HepG2 (cell line): ENCODE measurements around the gene SLCO2A1. TPM values are rescaled to one million over a fixed set of nuclear protein-coding genes. Genes with fewer than 3 reads are reported as not detected.

Experiments used
- ATAC-seq: fragments of 200-7000 bp; cut with Tn5 transposase; 3 replicates; pipeline ENCODE4 v1.9.1; 2020; ENCODE audit warnings: mild to moderate bottlenecking, moderate library complexity
- BruUV-seq: library from RNA; stranded (reverse); fragments of 400-500 nt; replicated peaks from 2 replicates; lab custom pipeline; 2021; lab: Mats Ljungman, UMichigan
- CTCF ChIA-PET: fragments of 300-600 bp; formaldehyde crosslinking; extraction: SDS; loops from one replicate; lab custom pipeline; 2021; ENCODE audit warnings: low total read pairs, inconsistent platforms, low intra/inter-chr PET ratio; lab: Yijun Ruan, JAX
- POLR2A ChIA-PET: fragments of 350-600 bp; sonication (Branson Sonifier 250); formaldehyde crosslinking; loops from one replicate; lab custom pipeline; 2020; ENCODE audit warnings: antibody characterized with exemption, inconsistent platforms; lab: Yijun Ruan, JAX
- DNase-seq: peaks from one replicate; pipeline ENCODE4 v3.0.0-alpha.2; 2015; ENCODE audit warnings: low spot score
- FAIRE-seq: peaks from 3 replicates; lab custom pipeline; 2011; peaks lifted over from hg19 to GRCh38; lab: Jason Lieb, UNC
- H2AFZ ChIP-seq: one replicate; pipeline ENCODE4 v1.6.1; 2011; ENCODE audit warnings: low read length, inconsistent platforms
- H3K27ac ChIP-seq: fragments of 300-600 bp; 3 replicates; pipeline ENCODE4 v1.8.0; 2011; ENCODE audit warnings: mixed run types, mild to moderate bottlenecking, mixed read lengths, low read length, inconsistent platforms; ENCODE audit not compliant: insufficient read depth; ENCODE audit errors: extremely low read length
- H3K27me3 ChIP-seq, 2 experiments: fragments of 200-600 bp in 1 of 2; 2 replicates in 1 of 2; 3 replicates in 1 of 2; pipeline versions ENCODE4 v1.6.0 to v1.8.0; 2011; ENCODE audit warnings: low read length in 2 of 2, mild to moderate bottlenecking in 2 of 2, moderate library complexity in 2 of 2, inconsistent platforms in 1 of 2; ENCODE audit not compliant: insufficient read depth in 2 of 2, control insufficient read depth in 1 of 2
- H3K36me3 ChIP-seq, 2 experiments: fragments of 200-600 bp in 1 of 2; replicated peaks in 1 of 2; 2 replicates in 1 of 2; 3 replicates in 1 of 2; pipeline versions ENCODE4 v1.5.1 to v1.8.0; 2011; ENCODE audit warnings: low read length in 2 of 2, inconsistent platforms in 1 of 2; ENCODE audit not compliant: insufficient read depth in 2 of 2, control insufficient read depth in 1 of 2
- H3K4me1 ChIP-seq: 2 replicates; pipeline ENCODE4 v1.5.1; 2012; ENCODE audit warnings: low read length, inconsistent platforms; ENCODE audit not compliant: insufficient read depth
- H3K4me2 ChIP-seq: 2 replicates; pipeline ENCODE4 v1.6.0; 2011; ENCODE audit warnings: low read depth, low read length, inconsistent platforms
- H3K4me3 ChIP-seq, 3 experiments: fragments of 200-600 bp in 1 of 3; sonication (generic), shearing (Covaris generic) in 1 of 3; replicated peaks in 1 of 3; 2 replicates each; pipeline ENCODE4 v1.5.1; 2011 to 2016; ENCODE audit warnings: low read length in 3 of 3, inconsistent platforms in 2 of 3, low read depth in 2 of 3, mild to moderate bottlenecking in 2 of 3, control low read depth in 1 of 3, mixed read lengths in 1 of 3; ENCODE audit not compliant: insufficient read depth in 1 of 3
- H3K79me2 ChIP-seq: one replicate; pipeline ENCODE4 v1.6.1; 2011; ENCODE audit warnings: low read length, inconsistent platforms; ENCODE audit not compliant: insufficient read depth
- H3K9ac ChIP-seq: 2 replicates; pipeline ENCODE4 v1.6.0; 2011; ENCODE audit warnings: mild to moderate bottlenecking, low read depth, low read length, inconsistent platforms; ENCODE audit not compliant: insufficient read depth
- H3K9me3 ChIP-seq: 2 replicates; pipeline ENCODE4 v1.5.1; 2012; ENCODE audit warnings: mild to moderate bottlenecking, low read length
- H4K20me1 ChIP-seq: 2 replicates; pipeline ENCODE4 v1.6.0; 2011; ENCODE audit warnings: inconsistent platforms, mild to moderate bottlenecking, low read length, moderate library complexity; ENCODE audit not compliant: insufficient read depth
- EP300 ChIP-seq, 3 experiments: sonication (generic) in 1 of 3; formaldehyde crosslinking in 1 of 3; IDR thresholded peaks; 2 replicates each; pipeline versions ENCODE4 v1.5.1 to v1.6.1; 2011 to 2020; ENCODE audit warnings: low read depth in 2 of 3, low read length in 2 of 3, borderline replicate concordance in 1 of 3, improper control_type of control experiment in 1 of 3, mild to moderate bottlenecking in 1 of 3, missing genetic modification reagents in 1 of 3, moderate library complexity in 1 of 3
- GTF2F1 ChIP-seq: fragments of 150-350 bp; IDR thresholded peaks from 2 replicates; pipeline ENCODE4 v1.6.1; 2014; ENCODE audit warnings: low read length
- KAT7 ChIP-seq: IDR thresholded peaks from 2 replicates; pipeline ENCODE4 v1.6.1; 2018; ENCODE audit warnings: borderline replicate concordance, missing compliant biosample characterization
- RBFOX2 ChIP-seq: fragments of 200-400 bp; formaldehyde crosslinking; IDR thresholded peaks from 2 replicates; pipeline ENCODE4 v1.6.1; 2017; ENCODE audit warnings: low read depth, mild to moderate bottlenecking, low read length
- STAT5B ChIP-seq: sonication (generic); formaldehyde crosslinking; IDR thresholded peaks from 2 replicates; pipeline ENCODE4 v1.4.0; 2020; ENCODE audit warnings: missing genetic modification reagents
- ZBTB20 ChIP-seq: sonication (generic); formaldehyde crosslinking; IDR thresholded peaks from 2 replicates; pipeline ENCODE4 v1.8.1; 2023; ENCODE audit warnings: missing genetic modification reagents, low read depth, mild to moderate bottlenecking, borderline replicate concordance
- ZNF430 ChIP-seq: sonication (generic); formaldehyde crosslinking; IDR thresholded peaks from 2 replicates; pipeline ENCODE4 v1.9.0; 2021; ENCODE audit warnings: mild to moderate bottlenecking, missing genetic modification reagents
- ZNF616 ChIP-seq: sonication (generic); formaldehyde crosslinking; IDR thresholded peaks from 2 replicates; pipeline ENCODE4 v1.5.0; 2020; ENCODE audit warnings: low read depth, mild to moderate bottlenecking, missing genetic modification reagents
- ZNF713 ChIP-seq: sonication (generic); formaldehyde crosslinking; IDR thresholded peaks from 2 replicates; pipeline ENCODE4 v1.4.0; 2020; ENCODE audit warnings: mild to moderate bottlenecking, missing genetic modification reagents
- ZNF773 ChIP-seq: sonication (generic); formaldehyde crosslinking; IDR thresholded peaks from 2 replicates; pipeline ENCODE4 v1.4.0; 2020; ENCODE audit warnings: missing genetic modification reagents, borderline replicate concordance
- ZNF782 ChIP-seq: sonication (generic); formaldehyde crosslinking; IDR thresholded peaks from 2 replicates; pipeline ENCODE4 v1.4.0; 2020; ENCODE audit warnings: missing genetic modification reagents, mild to moderate bottlenecking, borderline replicate concordance
- ZSCAN12 ChIP-seq: sonication (generic); formaldehyde crosslinking; IDR thresholded peaks from 2 replicates; pipeline ENCODE4 v1.9.0; 2021; ENCODE audit warnings: mild to moderate bottlenecking, missing genetic modification reagents
- ZSCAN21 ChIP-seq: sonication (generic); formaldehyde crosslinking; IDR thresholded peaks from 2 replicates; pipeline ENCODE4 v1.8.0; 2022; ENCODE audit warnings: mild to moderate bottlenecking, missing genetic modification reagents, moderate library complexity, borderline replicate concordance
- WGBS: methylation state at CpG from one replicate; pipeline ENCODE4 v1.1.6; 2017; ENCODE audit warnings: low lambda C conversion rate; 5-methylcytosine and 5-hydroxymethylcytosine counted together
- in situ Hi-C: cut with HindIII; loops from 2 replicates; pipeline ENCODE4 v1.10.0; 2017; ENCODE audit warnings: low pct_unique_long_range_greater_than_20kb; ENCODE audit not compliant: extremely low pct_ligation_motif_present
- intact Hi-C: fragments of 100-400 bp; cut with micrococcal nuclease; formaldehyde crosslinking; loops from one replicate; pipeline ENCODE4 v1.10.0; 2022; ENCODE audit not compliant: unreplicated experiment
- polyA plus RNA-seq, 8 experiments: library from polyadenylated mRNA; depleted of rRNA in 3 of 8; stranded (reverse) in 7 of 8; unstranded in 1 of 8; fragments of >200 nt; fragmentation: Illumina TruSeq in 4 of 8; extraction: Trizol in 4 of 8; gene quantifications; 2 replicates each; pipeline versions ENCODE4 v1.2.1 to v1.2.3, GENCODE V29; 2011 to 2016; ENCODE audit warnings: low read depth in 4 of 8, missing spikeins in 1 of 8, mixed read lengths in 1 of 8; ENCODE audit not compliant: insufficient read depth in 1 of 8
- total RNA-seq, 5 experiments: library from RNA; depleted of rRNA; stranded (reverse); fragments of >200 nt; fragmentation: Illumina TruSeq; extraction: Trizol; gene quantifications; 2 replicates each; pipeline ENCODE4 v1.2.3, GENCODE V29; 2016; ENCODE audit warnings: low read depth in 1 of 5
- TF ChIP-seq, protein P1 (sequence below): sonication (generic); formaldehyde crosslinking; conservative IDR thresholded peaks from 2 replicates; pipeline ENCODE4 v1.8.1; 2023; ENCODE audit warnings: missing genetic modification reagents
- TF ChIP-seq, protein P2 (sequence below): sonication (generic); formaldehyde crosslinking; IDR thresholded peaks from 2 replicates; pipeline ENCODE4 v1.5.1; 2020; ENCODE audit warnings: missing genetic modification reagents, mild to moderate bottlenecking, borderline replicate concordance

SLCO2A1 gene
- total and polyA plus RNA-seq, 2 of the 13 experiments (the other 11 are each of a cell fraction or from before 2014, with no cell fraction given) = 0.04 TPM; not detected in 1

DNA sequence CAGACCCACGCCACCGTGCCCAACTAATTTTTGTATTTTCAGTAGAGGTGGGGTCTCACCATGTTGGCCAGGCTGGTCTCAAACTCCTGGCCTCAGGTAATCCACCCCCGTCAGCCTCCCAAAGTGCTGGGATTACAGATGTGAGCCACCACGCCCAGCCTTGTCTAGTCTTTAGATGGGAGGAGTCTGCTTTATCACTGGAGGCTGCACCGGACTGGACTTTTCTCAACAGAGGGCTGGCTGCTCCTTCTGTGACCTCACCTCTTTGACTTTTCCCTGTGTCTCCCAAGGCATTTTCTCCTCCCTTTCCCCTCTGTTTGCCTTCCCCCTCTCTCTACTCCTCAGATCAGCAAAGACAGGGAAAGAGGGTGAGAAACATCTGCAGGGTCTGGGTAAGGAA, 28.5 kb downstream of the SLCO2A1 start:
- Histone ChIP-seq H3K9ac (no peak overlapping the region), H3K4me2 (no peak overlapping the region), H3K4me3 (no peak overlapping the region), H3K36me3 (no peaks in the 10 kb centered on the region), H2AFZ (no peak overlapping the region), H3K79me2 (no peaks in the 10 kb centered on the region), H3K4me1 (no peaks in the 10 kb centered on the region), H3K27me3 (peaks cover 4 to 33% of the 10 kb centered on the region in 2 experiments; a peak in 3 of 5 replicates), H3K27ac (no peak overlapping the region), H4K20me1 (no peaks in the 10 kb centered on the region), H3K9me3 (peaks cover 4% of the 10 kb centered on the region; the same call in 1 of the 2 replicates)
- in situ Hi-C loops = no loop called here
- FAIRE-seq (no peak), DNase-seq (no peak), ATAC-seq (no peak)
- intact Hi-C loops = no loop called here
- CTCF ChIA-PET = no interaction called here
- 31% methylated on average over 5 of the region's 5 CpGs for whole genome bisulfite sequencing
- POLR2A ChIA-PET = no interaction called here
- no peak for TF ChIP-seq ZNF773 (CRISPR knock-in tag)
- no peak for TF ChIP-seq KAT7 (CRISPR knock-in tag)
- TF ChIP-seq ZNF430 (CRISPR knock-in tag) = no peak
- BruUV-seq = no TSS peak

DNA sequence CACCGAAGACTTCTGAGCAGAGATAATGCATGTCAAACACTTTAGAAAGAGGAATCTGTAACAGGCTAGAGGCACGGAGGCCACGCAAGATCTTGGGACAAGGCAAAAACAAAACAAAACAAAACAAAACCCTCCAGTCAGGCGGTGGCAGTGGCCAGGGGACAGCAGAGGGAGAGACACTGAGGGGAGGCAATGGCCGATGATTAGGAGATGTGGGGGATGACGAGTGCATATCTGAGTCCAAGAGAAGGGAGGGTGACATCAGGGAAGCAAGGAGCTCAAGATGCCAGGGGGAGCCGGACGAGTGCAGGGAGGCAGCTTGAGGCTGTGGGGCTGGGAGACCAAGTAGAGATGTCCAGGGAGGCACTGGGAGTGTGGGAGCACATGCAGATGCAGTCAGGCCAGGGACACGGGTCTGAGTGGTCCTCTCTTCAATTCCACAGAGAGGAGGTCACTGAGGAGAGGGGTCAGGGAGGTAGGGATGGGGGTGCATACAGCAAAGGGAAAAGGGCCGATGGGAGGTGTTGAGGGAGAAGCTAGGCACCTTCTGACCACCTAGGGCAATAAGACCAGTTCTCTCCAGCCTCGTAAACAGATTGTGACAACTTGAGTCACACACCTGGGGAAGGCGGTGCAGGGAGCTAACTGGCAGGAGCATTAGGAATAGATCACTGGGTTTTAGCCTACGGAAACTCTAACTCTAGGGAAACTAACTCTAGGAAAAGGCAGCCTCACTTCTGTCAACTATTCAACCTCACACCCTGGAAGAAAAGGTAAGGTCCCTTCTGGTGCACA, 29.6 kb downstream of the SLCO2A1 start:
- peaks cover 5 to 38% of the 10 kb centered on the region in 2 experiments; a peak in 3 of 5 replicates for H3K27me3 ChIP-seq
- TF ChIP-seq, protein P1, sequence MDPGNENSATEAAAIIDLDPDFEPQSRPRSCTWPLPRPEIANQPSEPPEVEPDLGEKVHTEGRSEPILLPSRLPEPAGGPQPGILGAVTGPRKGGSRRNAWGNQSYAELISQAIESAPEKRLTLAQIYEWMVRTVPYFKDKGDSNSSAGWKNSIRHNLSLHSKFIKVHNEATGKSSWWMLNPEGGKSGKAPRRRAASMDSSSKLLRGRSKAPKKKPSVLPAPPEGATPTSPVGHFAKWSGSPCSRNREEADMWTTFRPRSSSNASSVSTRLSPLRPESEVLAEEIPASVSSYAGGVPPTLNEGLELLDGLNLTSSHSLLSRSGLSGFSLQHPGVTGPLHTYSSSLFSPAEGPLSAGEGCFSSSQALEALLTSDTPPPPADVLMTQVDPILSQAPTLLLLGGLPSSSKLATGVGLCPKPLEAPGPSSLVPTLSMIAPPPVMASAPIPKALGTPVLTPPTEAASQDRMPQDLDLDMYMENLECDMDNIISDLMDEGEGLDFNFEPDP = no peak
- TF ChIP-seq STAT5B (CRISPR knock-in tag) (no peak), GTF2F1 (no peak), ZSCAN12 (CRISPR knock-in tag) (no peak), ZSCAN21 (CRISPR knock-in tag) (no peak), EP300 (IDR thresholded peaks at IDR 0.05; ENCODE audit: low read depth in 2 of 2, low read length in 2 of 2) (no peak), EP300 (CRISPR knock-in tag; IDR thresholded peaks at IDR 0.05; ENCODE audit: borderline replicate concordance) (no peak), ZNF713 (no peak), ZBTB20 (CRISPR knock-in tag) (no peak), RBFOX2 (no peak), ZNF782 (no peak), ZNF616 (CRISPR knock-in tag) (no peak)
- TF ChIP-seq, protein P2, sequence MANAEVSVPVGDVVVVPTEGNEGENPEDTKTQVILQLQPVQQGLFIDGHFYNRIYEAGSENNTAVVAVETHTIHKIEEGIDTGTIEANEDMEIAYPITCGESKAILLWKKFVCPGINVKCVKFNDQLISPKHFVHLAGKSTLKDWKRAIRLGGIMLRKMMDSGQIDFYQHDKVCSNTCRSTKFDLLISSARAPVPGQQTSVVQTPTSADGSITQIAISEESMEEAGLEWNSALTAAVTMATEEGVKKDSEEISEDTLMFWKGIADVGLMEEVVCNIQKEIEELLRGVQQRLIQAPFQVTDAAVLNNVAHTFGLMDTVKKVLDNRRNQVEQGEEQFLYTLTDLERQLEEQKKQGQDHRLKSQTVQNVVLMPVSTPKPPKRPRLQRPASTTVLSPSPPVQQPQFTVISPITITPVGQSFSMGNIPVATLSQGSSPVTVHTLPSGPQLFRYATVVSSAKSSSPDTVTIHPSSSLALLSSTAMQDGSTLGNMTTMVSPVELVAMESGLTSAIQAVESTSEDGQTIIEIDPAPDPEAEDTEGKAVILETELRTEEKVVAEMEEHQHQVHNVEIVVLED (CRISPR knock-in tag) = no peak

More for the DNA sequence above, 29.6 kb downstream of the SLCO2A1 start:
- H3K79me2 ChIP-seq = no peaks in the 10 kb centered on the region
- H3K4me2 ChIP-seq = no peak overlapping the region
- in situ Hi-C loops (no loop called here), intact Hi-C loops (no loop called here)
- no peak overlapping the region for H3K4me3 ChIP-seq
- BruUV-seq = no TSS peak
- H3K9ac ChIP-seq = no peak overlapping the region
- H4K20me1 ChIP-seq = no peaks in the 10 kb centered on the region
- 27% methylated on average over 12 of the region's 13 CpGs for WGBS
- ATAC-seq (no peak), DNase-seq (no peak), FAIRE-seq (no peak)
- H3K4me1 ChIP-seq = no peaks in the 10 kb centered on the region
- ChIA-PET CTCF (no interaction called here), POLR2A (no interaction called here)
- peaks cover 4% of the 10 kb centered on the region; the same call in 1 of the 2 replicates for H3K9me3 ChIP-seq
- no peak overlapping the region for H2AFZ ChIP-seq
- H3K27ac ChIP-seq = no peak overlapping the region
- no peaks in the 10 kb centered on the region for H3K36me3 ChIP-seq
